HG03135 (cell line): ENCODE measurements around the gene AQP5.
"Not testable (repeated sequence)": the region's sequence is repeated elsewhere in the genome, so short reads cannot be mapped to it uniquely, and the experiment has no call there.

Source experiments
- ATAC-seq: cut with Tn5 transposase; IDR thresholded peaks from one replicate; pipeline ENCODE4 v1.9.1; 2021; ENCODE audit warnings: mild to moderate bottlenecking, moderate library complexity; ENCODE audit not compliant: unreplicated experiment

The AQP5 gene

GRCh38 chr12:49979016-49979586 is 17.4 kb downstream of the AQP5 start:
- ATAC-seq = no peak

- ATAC-seq = no peak
Observed at GRCh38 chr12:49979791-49980190, 18.1 kb downstream of the AQP5 start.

GRCh38 chr12:49980501-49981349 is 19.1 kb downstream of the AQP5 start:
- no peak for ATAC-seq

GRCh38 chr12:49982246-49983087 is 20.8 kb downstream of the AQP5 start:
- ATAC-seq = no peak

GRCh38 chr12:49983892-49984291 is 22.2 kb downstream of the AQP5 start:
- no peak for ATAC-seq

- no peak for ATAC-seq
Observed at GRCh38 chr12:49984476-49985359, 23.0 kb downstream of the AQP5 start.

GRCh38 chr12:49985981-49986380 is 24.3 kb downstream of the AQP5 start:
- ATAC-seq = no peak

GRCh38 chr12:49986476-49986875 is 24.8 kb downstream of the AQP5 start:
- ATAC-seq = not testable (repeated sequence)

- ATAC-seq = no peak
Observed at GRCh38 chr12:49987625-49988303, 26.1 kb downstream of the AQP5 start.

GRCh38 chr12:49989400-49989799 is 27.7 kb downstream of the AQP5 start:
- ATAC-seq = not testable (repeated sequence)

- ATAC-seq = no peak
Observed at GRCh38 chr12:49990273-49990672, 28.6 kb downstream of the AQP5 start.

GRCh38 chr12:49998453-49998852 is 36.8 kb downstream of the AQP5 start:
- ATAC-seq = no peak

GRCh38 chr12:50003595-50003994 is 41.9 kb downstream of the AQP5 start:
- no peak for ATAC-seq

GRCh38 chr12:50004696-50005095 is 43.0 kb downstream of the AQP5 start:
- ATAC-seq = no peak

GRCh38 chr12:50005175-50005574 is 43.5 kb downstream of the AQP5 start:
- ATAC-seq = no peak

GRCh38 chr12:50006280-50006679 is 44.6 kb downstream of the AQP5 start:
- no peak for ATAC-seq

- ATAC-seq = no peak
Observed at GRCh38 chr12:50006754-50007442, 45.2 kb downstream of the AQP5 start.

GRCh38 chr12:50013361-50014147 is 51.9 kb downstream of the AQP5 start:
- no peak for ATAC-seq

GRCh38 chr12:50014342-50014741 is 52.7 kb downstream of the AQP5 start:
- no peak for ATAC-seq
